ENCODE data around the gene TMOD1. TPM values are rescaled to one million over a fixed set of nuclear protein-coding genes. Genes with fewer than 3 reads are reported as not detected.

Gene TMOD1
- total and polyA plus RNA-seq, 10 of the 15 experiments (the other 5 are each of a cell fraction or from before 2014, with no cell fraction given), result 4.0 to 44.1 (median 15.4) TPM

- WGBS (ENCODE audit: insufficient coverage, insufficient replicate concordance, low lambda C conversion rate, missing lambda C conversion rate), result 90% methylated on average over 5 of the region's 5 CpGs
- H3K9ac ChIP-seq (ENCODE audit: control insufficient read depth, insufficient read depth, low read length), result no peak overlapping the region
- TF ChIP-seq TCF3 (IDR thresholded peaks at IDR 0.05; ENCODE audit: borderline replicate concordance, insufficient read depth, low read depth, low read length) (no peak), CHD4 (IDR thresholded peaks at IDR 0.05) (no peak), JUND (IDR thresholded peaks at IDR 0.05; ENCODE audit: low read depth, low read length) (no peak), ATF2 (IDR thresholded peaks at IDR 0.05; ENCODE audit: low read length) (no peak), SPI1 (IDR thresholded peaks at IDR 0.05; ENCODE audit: borderline replicate concordance, insufficient read depth, low read depth, low read length) (no peak), POU2F2 (IDR thresholded peaks at IDR 0.05; ENCODE audit: borderline replicate concordance, low read depth, low read length) (no peak)
- H3K4me3 ChIP-seq, result no peak overlapping the region
- H2AFZ ChIP-seq (ENCODE audit: control insufficient read depth, low read depth, low read length), result no peak overlapping the region
- DNase-seq (ENCODE audit: low read depth, low spot score) (no peak), ATAC-seq (no peak), FAIRE-seq (no peak)
- H3K27me3 ChIP-seq (replicated peaks in 1 of 2; ENCODE audit: control insufficient read depth in 2 of 2, insufficient read depth in 2 of 2, low read length in 1 of 2), result no peaks in the 10 kb centered on the region
- ChIA-PET POLR2A (interaction anchor here (0.7 kb wide), 1 partner anchor 22 kb away, joined by 3 read pairs; no protein-coding TSS in a partner anchor), RAD21 (ENCODE audit: unreplicated experiment) (no interaction called here), CTCF (no interaction called here), SMC1A (ENCODE audit: uncharacterized antibody, unreplicated experiment) (no interaction called here)
- peaks cover 8 to 12% of the 10 kb centered on the region in 2 experiments for H3K36me3 ChIP-seq (ENCODE audit: control insufficient read depth in 2 of 2, insufficient read depth in 2 of 2, low read length in 1 of 2)
- intact Hi-C loops (cut with micrococcal nuclease; ENCODE audit: unreplicated experiment), result no loop called here
- no peaks in the 10 kb centered on the region for H4K20me1 ChIP-seq (ENCODE audit: control insufficient read depth, insufficient read depth)
- H3K4me2 ChIP-seq (ENCODE audit: control insufficient read depth, insufficient read depth), result no peak overlapping the region
- H3K9me3 ChIP-seq (replicated peaks; ENCODE audit: control insufficient read depth, insufficient read depth, low read length), result no peaks in the 10 kb centered on the region
- H3K4me1 ChIP-seq (ENCODE audit: control insufficient read depth, insufficient read depth, low read length), result no peaks in the 10 kb centered on the region
- no peak overlapping the region for H3K27ac ChIP-seq (ENCODE audit: control insufficient read depth, insufficient read depth)
- in situ Hi-C loops (cut with MboI), result no loop called here
- H3K79me2 ChIP-seq (ENCODE audit: control insufficient read depth, insufficient read depth, low read length), result no peaks in the 10 kb centered on the region
- BruUV-seq (replicated peaks), result no TSS peak
These were observed 49.8 kb downstream of the TMOD1 start for GRCh38 chr9:97551308-97551707.

GRCh38 chr9:97553141-97553540 lies 51.7 kb downstream of the TMOD1 start:
- H3K79me2 ChIP-seq (ENCODE audit: control insufficient read depth, insufficient read depth, low read length), result no peaks in the 10 kb centered on the region
- no TSS peak for BruUV-seq (replicated peaks)
- H3K27ac ChIP-seq (ENCODE audit: control insufficient read depth, insufficient read depth), result no peak overlapping the region
- in situ Hi-C loops (cut with MboI), result no loop called here
- no peaks in the 10 kb centered on the region for H3K9me3 ChIP-seq (replicated peaks; ENCODE audit: control insufficient read depth, insufficient read depth, low read length)
- ChIA-PET POLR2A (no interaction called here), CTCF (interaction anchor here (1.3 kb wide), 1 partner anchor 19 kb away, joined by 3 read pairs; no protein-coding TSS in a partner anchor), RAD21 (ENCODE audit: unreplicated experiment) (no interaction called here), SMC1A (ENCODE audit: uncharacterized antibody, unreplicated experiment) (no interaction called here)
- no peak overlapping the region for H3K4me3 ChIP-seq
- H3K9ac ChIP-seq (ENCODE audit: control insufficient read depth, insufficient read depth, low read length), result no peak overlapping the region
- no peak for FAIRE-seq
- ATAC-seq, result no peak
- H3K27me3 ChIP-seq (replicated peaks in 1 of 2; ENCODE audit: control insufficient read depth in 2 of 2, insufficient read depth in 2 of 2, low read length in 1 of 2), result no peaks in the 10 kb centered on the region
- H4K20me1 ChIP-seq (ENCODE audit: control insufficient read depth, insufficient read depth), result no peaks in the 10 kb centered on the region
- no peak overlapping the region for H2AFZ ChIP-seq (ENCODE audit: control insufficient read depth, low read depth, low read length)
- WGBS (ENCODE audit: insufficient coverage, insufficient replicate concordance, low lambda C conversion rate, missing lambda C conversion rate), result 64% methylated on average over 6 of the region's 6 CpGs
- no peak overlapping the region for H3K4me2 ChIP-seq (ENCODE audit: control insufficient read depth, insufficient read depth)
- intact Hi-C loops (cut with micrococcal nuclease; ENCODE audit: unreplicated experiment), result no loop called here
- no peak for DNase-seq (ENCODE audit: low read depth, low spot score)
- peaks cover 10% of the 10 kb centered on the region for H3K4me1 ChIP-seq (ENCODE audit: control insufficient read depth, insufficient read depth, low read length)
- H3K36me3 ChIP-seq (ENCODE audit: control insufficient read depth in 2 of 2, insufficient read depth in 2 of 2, low read length in 1 of 2), result peaks cover 7 to 8% of the 10 kb centered on the region in 2 experiments
- no peak for TF ChIP-seq NFXL1 (IDR thresholded peaks at IDR 0.05; ENCODE audit: borderline replicate concordance)
- no peak for TF ChIP-seq ASH2L (IDR thresholded peaks at IDR 0.05; ENCODE audit: borderline replicate concordance, low read depth)
- TF ChIP-seq CEBPB (IDR thresholded peaks at IDR 0.05; ENCODE audit: borderline replicate concordance in 1 of 2, low read depth in 2 of 2, low read length in 2 of 2), result no peak
- TF ChIP-seq CREB1 (IDR thresholded peaks at IDR 0.05; ENCODE audit: low read depth), result no peak
- no peak for TF ChIP-seq MYC (IDR thresholded peaks at IDR 0.05; ENCODE audit: insufficient read depth, insufficient read length, insufficient replicate concordance, low read length, severe bottlenecking)
- TF ChIP-seq ELK1 (IDR thresholded peaks at IDR 0.05; ENCODE audit: low read depth, low read length), result no peak
